HUDEP-2 (cell line): ENCODE results near the gene PARD3B.
A peak's percentile ranks its signal among the peaks of the same experiment; 100 is the strongest.

Source experiments
- DNase-seq, 76 experiments: peaks; one replicate each; lab custom pipeline; 2025; ENCODE audit not compliant: unreplicated experiment in 76 of 76; lab: John Stamatoyannopoulos, UW

PARD3B gene

DNA sequence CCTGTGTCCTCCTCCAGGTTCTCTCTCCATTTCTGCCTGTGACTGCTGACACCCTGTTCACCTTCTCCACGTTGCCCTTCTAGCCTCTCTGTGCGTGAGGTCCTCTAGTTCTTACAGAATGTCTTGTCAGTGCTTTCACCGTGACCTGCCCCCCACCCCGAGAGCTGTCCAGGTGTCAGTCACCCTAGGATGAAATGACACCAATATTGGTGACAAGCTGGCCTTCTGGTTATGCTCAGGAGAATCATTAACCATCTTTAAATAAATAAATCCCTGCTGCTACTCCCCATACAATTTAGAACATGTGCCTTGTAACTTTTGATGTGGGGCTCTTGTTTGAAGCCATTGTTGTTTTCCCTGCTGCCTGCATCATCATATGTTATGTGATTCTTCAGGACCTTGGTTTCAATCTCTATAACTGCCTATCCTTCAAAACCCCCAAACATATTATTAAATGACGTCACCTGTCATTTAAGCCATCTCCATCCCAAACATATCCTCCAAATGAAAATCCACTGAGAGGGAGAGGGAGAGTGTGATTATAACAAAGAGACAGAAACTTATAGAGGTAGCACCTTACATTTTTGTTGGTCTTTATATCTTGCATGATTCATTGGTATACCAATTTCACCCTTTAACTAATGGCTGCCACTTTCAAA lies 496.3 kb downstream of the PARD3B start:
- DNase-seq: no peak

DNA sequence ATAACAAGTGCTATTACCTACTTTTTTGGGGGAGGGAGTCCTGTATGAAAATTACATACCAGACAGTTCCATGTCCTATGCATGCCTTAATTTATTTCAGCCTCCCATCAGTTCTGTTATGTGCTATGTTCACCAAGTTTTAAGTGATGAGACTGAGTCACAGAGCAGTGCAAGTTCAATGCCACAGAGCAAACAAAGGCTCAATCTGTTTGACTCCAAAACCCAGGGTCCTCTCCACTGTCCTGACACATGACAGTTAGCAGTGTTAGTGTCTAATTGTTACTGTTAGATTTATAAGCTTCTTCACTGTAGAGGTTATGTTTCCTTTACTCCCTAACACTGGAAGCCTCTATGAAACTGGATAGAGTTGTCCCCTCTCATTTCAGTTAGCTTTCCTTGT lies 498.0 kb downstream of the PARD3B start:
- DNase-seq: no peak

DNA sequence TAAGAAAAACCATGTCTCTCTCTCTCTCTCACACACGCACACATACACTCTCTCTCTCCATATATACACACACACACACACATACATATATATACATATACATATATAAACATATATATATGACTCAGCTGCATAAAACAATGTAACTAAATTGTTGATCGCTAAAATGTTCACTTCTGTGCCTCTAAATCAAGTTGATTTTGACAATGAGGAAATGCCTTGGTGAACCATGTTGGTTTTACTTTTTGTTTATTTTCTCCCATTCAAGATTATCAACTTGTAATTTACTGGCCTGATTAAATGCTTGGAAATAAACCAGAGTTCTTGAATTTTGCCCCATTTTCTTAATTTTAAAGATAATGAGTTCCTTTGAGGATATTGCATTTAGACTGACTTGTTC lies 500.4 kb downstream of the PARD3B start:
- no peak for DNase-seq

DNA sequence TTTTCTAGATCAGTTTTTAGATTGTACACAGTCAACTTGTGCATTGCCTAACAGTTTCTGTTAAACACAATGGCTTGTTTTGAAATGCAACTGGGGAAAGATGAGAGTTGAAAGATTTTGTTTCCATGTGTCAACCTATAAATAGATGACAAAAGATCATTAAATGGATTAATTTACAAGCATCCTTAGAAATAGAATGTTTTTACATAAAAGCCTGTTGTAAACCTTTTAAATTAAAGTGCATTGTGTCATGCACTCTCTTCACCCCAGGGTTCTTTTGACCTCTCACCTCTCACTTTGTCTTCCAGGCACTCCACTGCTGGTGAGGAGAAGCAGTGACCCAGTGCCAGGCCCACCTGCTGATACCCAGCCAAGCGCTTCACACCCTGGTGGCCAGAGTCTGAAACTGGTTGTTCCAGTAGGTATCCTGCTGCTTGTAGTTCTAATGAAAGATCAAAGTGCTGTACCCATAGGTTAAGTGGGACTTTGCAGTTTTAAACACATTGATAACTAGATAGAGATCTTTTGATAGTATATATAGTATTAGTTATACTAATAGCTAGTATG lies 502.1 kb downstream of the PARD3B start:
- peak in 5 of 76 experiments; percentile 0 to 7 (median 1) for DNase-seq

DNA sequence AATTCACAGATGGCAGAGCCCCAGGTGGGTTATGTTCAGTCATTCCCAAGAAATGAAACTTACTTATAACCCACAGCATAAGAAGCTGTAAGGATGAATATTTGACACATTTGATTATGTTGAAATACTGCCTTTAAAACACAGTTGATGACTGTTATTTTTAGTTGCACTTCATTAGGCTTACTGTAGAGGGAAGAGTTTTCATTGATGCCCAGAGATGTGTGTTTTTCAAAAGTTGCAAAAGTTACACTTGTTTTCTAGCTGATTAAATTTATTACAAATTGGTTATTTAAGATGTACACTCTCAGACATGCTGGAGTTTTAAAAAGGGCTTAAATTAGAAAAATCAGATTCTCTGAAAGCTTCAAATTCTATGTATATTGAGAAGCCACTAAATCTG lies 506.1 kb downstream of the PARD3B start:
- DNase-seq: no peak

DNA sequence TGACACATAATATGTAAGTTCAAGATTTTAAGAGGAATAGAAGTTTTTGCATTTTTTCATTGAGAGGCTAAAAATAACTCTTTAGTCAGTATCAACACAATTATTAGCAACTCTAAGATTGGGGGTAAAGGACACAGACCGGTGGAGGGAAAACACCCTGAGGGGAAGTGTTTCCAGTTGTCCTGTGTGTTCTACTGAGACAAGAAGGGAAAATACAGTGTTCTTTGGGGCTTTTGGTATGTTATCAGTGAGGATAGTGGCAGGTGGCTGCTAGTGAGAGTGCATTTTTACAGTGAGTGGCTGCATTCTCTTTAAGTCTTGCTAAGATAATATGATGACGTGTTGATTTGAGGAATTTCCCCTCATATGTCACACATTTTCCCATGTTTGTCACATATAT lies 507.5 kb downstream of the PARD3B start:
- no peak for DNase-seq

DNA sequence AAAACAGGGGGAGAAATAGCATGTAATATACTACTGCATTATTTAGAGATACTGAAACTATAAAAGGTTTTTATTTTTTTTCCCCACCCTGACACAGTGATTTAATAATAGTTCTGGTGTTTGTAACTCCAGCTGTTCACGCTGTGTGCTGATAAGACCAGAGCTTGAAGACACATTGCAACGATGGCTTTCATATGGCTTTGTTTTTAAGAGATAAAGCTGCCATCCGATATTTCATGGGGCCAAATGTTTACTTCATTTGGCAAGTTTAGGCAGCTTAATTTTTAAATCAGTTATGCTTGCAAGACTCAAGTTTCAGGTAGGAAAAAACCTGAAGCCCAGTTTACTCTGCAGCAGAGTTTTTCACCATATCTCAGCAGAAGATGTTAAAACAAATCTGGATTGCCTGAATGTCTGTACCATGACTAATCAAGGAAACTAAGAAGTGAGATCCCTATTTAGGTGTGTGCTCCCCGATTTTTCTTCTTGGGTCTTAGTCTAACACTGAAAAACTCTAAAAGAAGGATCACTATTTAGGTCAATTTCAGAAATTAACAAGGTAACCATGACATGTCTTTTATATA lies 508.6 kb downstream of the PARD3B start:
- peak in 6 of 76 experiments; percentile 4 to 54 (median 22) for DNase-seq

DNA sequence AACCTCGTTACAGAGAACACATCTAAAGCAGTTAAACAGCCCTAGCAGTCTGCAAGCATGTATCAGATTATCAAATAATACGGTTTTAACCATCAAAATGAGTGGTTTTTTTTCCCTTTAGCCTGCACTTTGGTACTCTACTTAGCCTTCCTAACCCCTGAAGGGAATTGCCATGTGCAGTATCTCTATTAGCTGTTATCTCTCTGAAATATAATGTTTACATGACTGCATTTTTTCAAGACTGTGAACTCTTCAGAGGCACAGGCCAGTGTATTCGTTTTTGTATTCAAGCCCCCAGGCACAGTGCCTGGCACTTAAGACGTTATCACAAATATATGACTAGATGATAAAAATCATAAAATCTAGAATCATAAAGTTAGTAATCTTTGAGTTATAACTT lies 509.5 kb downstream of the PARD3B start:
- no peak for DNase-seq

DNA sequence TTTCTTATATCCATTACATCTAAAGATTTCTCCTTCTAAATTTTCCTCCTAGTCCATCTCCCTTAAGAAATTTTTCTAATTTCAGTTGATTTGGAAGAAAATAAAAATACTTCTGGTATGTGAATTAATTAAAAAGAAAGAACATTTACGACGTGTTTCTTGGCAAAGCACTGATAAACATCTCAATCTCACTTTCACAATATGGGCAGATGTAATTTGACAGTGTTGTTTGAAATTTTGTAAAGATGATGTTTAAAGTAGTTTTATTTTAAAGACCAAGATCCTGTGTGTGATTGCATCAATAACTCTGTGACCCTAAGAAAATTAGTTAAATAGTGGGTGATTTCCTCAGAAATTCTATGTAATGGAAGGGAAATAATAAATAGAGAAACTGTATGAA lies 510.0 kb downstream of the PARD3B start:
- no peak for DNase-seq

DNA sequence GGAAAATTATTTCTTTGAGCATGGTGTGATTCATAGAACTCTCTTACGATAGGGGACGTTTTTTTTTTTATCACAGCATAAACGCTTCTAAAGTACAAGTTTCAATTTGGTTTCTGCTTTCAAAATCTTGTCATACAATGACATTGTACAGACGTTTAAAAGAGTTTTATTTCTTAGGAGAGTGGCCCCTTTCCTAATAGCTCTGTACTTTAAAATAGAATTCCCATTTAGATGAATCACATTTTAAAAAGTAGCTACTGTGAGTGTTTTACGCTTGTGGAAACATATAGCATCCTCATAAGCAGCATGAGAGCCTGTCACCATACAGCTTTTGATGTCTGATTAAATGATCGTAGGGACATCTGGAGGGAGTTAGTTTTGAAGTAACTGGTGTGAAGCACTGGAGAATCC lies 510.9 kb downstream of the PARD3B start:
- no peak for DNase-seq

DNA sequence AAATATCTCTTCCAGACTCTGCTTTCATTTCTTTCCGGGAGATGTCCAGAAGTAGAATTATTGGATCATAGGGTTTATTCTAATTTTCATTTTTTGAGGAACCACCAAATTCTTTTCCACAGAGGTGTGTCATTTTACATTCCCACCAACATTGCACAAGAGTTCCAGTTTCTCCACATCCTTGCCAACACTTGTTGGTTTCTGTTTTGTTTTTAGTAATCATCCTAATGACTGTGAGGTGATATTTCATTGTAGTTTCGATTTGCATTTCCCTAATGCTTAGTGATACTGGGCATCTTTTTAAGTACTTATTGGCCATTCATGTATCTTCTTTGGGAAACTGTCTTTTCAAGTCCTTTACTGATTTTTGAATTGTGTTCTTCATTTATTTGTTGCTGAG lies 513.1 kb downstream of the PARD3B start:
- no peak for DNase-seq

DNA sequence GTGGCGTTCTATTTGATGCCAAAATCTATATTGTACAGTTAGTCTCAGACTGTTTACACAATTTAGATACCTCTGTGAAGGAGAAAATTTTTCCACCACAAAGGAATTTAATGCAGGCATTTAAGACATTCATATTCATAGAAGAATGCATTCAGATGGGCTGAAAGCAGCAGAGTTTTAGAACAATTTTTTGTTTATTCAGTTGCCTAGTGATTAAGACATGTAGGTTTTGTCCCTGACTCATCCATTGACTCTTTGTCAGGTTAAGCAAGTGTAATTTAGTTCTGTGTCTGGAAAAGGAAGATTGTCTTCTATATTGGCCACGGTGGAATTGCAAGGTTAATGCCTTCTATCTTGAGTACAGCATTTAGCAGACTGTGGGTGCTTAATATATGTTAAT lies 515.0 kb downstream of the PARD3B start:
- no peak for DNase-seq

DNA sequence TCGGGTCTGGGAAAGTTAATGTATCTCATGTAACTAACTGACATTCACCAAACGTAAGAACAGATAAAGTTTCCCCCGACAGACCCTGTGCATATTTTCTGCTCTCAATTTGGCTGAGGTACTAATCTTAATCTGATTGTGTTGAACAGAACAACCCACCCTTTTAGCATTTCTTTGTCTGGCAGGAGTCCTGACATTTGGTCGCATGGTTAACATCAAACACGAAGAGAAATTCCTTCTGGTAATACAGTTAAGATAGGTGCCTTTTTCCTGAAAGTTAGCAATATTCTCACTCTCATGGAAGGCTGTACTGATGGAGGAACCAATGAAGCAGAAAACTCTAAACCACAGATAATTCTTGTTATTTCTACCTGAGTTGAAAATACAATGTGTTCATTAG lies 520.8 kb downstream of the PARD3B start:
- no peak for DNase-seq

DNA sequence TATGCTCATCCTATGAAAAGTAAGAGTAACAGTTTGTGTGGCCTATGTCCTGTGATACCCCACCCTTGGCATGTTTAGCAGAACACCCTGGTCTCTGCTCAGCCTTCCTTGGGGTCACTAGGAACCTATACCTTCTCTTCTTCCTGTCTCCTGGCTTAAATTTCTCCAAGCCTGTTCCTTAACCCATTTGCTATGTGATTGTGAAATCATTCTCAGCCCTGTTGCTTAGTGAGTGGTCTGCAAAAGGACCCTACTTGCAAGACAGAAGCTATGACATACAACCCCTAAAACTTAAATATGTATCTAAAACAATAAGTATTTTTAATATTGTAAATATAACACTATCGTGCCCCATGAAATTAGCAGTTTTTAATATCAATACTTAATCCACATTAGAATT lies 524.7 kb downstream of the PARD3B start:
- DNase-seq: no peak

DNA sequence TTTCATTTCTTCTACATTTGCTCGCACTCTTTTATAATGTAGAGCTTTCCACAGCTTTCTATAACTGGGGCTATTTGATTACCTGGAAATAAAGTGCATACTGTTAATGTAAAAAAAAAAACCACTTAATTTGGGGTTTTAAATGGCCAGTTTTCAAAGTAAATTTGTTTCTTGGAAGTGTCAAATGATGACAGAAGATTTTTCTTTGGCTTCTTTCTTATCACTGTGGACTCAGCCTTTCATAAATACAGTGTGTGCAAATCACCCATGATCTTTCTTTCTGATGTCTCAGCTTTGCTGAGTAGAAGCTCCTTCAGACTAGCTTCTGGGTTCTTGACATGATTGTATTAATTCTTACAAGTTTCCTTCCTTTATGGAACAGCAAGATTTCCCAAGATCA lies 525.6 kb downstream of the PARD3B start:
- no peak for DNase-seq

DNA sequence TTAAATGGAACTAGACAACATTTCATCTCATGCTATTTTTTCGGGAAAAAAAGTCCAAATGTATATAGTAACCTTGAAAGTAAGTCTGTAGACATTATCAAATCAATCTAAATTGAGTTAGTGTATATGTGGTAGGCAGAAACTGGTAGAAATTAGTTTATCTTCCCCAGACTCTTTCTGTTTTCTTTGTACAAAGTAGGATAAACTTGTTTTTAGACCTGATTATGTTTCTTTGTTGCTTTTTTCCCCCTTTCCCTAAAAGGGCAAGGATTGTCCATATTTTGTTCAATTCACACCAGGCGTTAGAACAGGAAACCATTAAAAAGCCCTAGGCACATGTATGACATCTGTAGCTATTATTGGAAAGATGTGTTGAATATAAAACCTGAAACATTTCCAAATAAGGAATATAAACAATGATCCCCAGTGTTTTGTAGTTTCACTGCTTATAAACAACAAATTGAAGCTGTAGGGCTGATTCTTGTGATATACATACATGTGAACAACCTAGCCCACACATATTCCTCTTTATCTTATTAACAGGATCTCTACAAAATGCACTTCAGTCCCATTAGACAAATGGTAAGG lies 528.3 kb downstream of the PARD3B start:
- DNase-seq: no peak

DNA sequence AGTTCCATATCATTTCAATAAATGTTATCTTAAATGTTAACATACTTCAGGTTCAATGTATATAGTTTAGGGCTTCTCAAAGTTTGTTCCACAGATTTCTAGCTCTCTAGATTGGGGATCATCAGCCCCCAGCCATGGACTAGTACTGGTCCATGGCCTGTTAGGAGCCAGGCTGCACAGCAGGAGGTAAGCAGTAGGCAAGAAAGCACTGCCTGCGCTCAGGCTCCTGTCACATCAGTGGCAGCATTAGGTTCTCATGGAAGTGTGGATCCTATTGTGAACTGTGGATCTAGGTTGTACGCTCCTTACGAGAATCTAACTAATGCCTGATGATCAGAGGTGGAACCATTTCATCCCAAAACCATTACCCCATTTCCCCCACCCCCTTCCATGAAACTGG lies 531.1 kb downstream of the PARD3B start:
- no peak for DNase-seq

DNA sequence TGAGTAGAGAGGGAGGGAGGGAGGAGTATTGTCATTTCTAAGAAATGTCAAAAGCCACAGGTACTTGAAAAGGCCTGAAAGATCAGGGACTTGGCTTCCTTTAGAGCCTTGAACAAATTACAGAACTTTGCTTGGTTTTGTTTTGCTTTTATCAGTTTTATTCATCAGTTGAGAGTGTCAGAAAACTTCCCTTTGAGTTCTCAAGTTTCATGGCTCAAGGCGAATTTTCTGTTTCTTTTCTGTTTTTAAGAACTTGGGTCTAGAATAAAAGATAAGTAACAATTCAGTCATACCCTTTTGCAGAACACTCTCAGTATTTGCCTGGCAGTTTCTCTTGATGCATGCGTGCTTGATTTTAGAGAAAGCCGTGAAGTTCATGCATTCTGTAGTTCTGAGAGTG lies 531.9 kb downstream of the PARD3B start:
- DNase-seq: no peak

DNA sequence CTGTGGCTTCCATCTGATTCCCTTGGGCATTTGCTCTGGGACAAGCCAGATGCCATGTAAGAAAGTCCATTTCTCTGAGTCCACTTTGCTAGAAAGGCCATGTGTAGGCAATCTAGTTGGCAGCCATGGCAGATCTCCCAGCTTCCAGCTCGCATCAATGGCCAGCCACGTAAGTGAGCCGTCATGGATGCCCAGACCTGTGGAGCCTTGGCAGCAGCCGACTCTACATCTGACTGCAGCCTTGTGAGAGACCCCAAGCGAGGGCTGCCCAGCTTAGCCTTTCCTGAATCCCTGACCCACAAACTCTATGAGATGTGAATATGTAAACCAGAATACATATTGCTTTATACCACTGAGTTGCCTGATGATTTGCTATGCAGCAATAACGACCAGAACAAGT lies 533.5 kb downstream of the PARD3B start:
- DNase-seq: no peak

DNA sequence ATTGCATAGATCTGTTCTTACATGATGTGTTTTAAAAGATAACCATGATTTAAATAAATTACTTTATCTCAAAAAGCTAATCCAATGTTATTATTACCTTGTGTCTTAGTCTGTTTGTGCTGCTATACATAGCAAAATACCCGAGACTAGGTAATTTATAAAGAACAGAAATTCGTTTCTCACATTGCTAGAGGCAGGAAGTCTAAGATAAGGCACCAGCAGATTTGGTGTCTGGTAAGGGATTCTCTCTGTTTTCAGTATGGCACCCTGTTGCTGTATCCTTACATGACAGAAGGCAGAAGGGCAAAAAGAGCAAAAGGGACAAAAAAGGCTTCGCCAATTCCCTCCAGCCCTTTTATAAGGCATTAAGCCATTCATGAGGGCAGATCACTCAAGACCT lies 533.9 kb downstream of the PARD3B start:
- no peak for DNase-seq

DNA sequence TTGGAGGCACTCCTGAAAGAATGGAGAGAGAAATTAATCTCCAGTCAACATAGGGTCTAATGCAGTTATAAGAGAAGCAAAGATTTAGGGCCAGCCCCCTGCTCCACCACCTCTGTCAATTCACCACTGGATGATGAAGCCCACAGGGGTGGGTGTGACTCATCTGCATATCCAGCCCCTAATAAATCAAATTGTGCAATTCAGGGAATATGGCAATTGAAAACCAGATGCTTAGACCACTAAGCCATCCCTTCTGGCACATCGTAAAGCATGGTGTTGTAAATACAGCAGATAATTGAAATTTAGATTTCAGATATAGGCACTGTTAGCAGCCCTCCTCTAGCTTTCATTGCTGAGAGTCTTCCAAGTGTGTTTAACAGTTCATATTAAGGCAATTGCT lies 541.4 kb downstream of the PARD3B start:
- DNase-seq: no peak

DNA sequence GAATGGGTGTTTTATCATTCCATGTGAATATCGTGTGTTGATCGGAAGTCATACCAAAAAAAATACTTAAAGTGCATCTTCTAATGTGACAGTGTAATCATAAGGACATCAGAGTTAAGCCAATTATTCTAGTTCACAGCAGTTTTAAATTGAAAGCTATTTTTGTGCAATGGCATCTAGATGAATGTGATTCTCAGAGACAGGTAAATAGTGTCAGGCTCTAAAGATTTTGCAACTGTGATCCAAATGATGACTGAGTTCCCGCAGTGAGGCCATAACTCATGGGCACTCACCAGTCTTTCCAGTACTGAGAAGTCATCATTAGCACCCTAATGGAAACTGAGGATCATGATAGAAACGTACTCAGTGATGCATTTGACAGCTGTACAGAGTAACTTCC lies 542.6 kb downstream of the PARD3B start:
- DNase-seq: no peak
